Effector CD4-positive, alpha-beta T cell (primary cell): ENCODE results near the gene PLAGL2.
"Not testable (repeated sequence)": the region's sequence is repeated elsewhere in the genome, so short reads cannot be mapped to it uniquely, and the experiment has no call there.

Source experiments
- DNase-seq: peaks from one replicate; pipeline ENCODE4 v3.0.0-alpha.2; 2020

PLAGL2 gene

DNA sequence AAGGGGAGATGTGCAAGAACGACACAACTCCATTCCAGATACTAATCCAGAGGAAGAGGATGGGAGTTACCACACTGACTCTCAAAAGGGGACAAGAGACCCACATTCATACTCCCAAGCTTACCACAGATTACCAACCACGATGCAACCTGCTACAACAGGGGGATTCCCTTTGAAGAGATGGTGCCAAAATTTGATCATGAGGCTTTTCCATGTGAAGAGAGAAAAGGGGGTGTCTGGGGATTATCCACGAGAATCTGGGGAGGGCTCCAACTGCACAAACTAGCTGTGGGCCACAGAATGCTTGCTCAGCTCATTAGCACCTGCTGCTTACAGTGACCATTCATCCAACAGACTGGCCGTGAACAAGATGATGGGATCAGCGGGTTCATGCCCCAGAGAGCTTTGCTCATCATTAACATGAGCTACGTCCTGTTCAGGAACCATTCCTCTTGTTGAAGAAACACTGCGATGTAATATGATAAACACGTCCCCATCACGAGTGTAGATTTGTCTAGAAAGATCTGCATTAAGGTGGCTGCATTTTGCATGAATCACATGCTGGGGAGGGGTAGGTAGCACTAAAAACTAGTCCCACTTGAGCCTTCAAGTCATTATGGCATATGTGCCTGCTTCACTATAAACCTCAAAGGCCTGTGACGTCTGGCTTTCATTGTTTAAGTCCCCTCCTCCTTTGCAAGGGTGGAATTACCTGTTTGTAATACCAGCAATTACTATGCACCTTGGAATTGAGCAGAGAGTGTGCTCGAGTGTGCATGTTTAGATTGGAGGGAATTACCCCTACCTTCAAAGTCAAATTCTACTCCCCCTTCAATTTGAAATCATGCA, 4.0 kb downstream of the PLAGL2 start:
- DNase-seq, result no peak

DNA sequence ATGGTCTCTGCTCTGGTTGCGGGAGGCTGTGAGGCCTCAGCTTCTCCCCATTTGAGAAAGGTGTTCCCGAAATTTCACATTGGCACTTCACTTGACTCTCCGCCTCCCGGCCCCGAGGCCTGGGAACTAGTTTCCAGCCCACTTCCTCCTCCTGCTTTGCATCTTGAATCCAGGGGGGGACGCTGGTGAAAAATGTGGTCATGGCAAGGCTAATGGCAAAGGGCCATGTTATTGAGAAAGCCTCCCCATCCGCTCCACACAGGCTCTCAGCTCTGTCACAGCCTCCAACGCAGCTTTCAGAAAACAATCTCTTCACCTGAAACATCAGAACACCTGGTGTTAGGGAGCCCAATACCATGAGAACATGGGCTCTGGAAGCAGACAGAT, 5.6 kb downstream of the PLAGL2 start:
- no peak for DNase-seq

DNA sequence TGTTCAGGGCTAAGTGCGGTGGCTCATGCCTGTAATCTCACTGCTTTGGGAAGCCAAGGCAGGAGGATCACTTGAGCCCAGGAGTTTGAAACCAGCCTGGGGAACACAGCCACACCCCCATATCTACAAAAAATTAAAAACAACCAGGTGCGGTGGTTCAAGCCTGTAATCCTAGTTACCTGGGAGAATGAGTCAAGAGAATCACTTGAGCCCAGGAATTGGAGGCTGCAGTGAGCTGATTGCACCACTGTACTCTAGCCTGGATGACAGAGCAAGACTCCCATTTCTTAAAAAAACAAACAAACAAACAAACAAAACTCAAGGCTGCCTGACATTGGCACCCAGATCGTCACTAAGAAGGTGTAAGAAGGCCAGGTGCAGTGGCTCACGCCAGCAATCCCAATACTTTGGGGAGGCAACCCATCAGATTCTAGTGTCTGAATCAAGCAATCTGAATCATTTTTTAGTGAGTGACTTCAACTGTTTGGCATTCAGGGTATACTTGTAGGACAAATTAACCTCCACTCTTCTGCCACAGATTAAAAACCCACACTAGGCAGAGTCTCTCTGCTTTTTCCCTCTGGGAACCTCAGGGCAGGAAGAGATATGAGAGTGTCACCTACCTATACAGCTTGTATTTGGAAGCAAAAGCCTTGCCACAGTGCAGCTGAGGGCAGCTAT, 6.1 kb downstream of the PLAGL2 start:
- DNase-seq, result no peak

DNA sequence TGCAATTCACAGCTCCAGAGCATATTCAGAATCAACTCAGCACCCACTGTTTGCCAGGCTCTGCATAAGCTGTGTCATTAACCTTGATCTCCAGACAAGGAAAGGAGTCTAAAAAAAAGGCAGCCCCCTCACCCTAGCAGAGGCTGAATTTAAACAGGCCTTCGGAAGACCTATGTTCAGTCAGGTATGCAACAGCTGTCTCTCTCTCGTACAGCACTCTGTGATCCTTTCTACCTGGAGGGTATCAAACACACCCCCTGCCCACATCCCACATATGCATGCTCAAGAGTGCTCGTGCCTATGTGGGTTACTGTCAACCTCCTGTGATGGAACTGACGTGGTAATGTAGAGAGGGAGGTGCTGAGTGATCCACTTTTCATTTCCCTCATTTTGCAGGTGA, 8.5 kb downstream of the PLAGL2 start:
- no peak for DNase-seq

DNA sequence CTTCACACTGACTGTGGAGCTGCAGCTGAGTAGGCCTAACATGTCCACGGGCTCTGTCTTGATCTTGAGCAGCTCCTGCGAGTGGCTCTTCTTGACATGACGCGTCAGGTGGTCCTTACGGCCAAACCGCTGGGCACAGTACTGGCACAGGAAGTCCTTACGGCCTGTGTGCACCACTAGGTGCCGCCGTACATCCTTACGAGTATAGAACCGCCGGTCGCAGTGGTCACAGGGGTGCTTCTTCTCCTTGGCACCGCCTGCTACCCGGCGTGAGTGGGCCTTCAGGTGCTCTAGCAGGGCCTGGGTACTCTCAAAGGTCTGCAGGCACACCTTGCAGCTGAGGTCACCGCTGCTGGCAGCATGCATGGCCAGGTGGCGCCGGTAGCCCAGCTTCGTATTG, 10.4 kb downstream of the PLAGL2 start:
- DNase-seq, result not testable (repeated sequence)

DNA sequence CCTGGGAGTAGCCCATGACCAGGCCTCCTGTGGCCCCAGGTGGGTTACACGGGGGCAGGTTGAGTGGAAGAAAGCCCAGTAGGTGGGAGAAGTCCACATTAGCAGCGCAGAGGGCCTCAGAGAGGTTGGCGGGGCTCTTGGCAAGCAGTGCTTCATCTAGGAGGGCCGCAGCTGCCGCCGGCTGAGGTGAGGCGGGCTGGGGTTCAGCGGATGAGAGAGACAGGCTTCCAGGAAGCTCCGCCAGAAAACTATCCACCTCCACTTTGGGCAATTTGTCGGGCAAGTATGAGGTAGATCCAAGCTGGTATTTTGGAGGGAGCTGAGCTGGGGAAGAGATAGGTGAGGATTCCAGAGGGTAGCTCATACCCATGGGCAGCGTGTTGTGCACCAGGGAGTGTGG, 10.9 kb downstream of the PLAGL2 start:
- not testable (repeated sequence) for DNase-seq

DNA sequence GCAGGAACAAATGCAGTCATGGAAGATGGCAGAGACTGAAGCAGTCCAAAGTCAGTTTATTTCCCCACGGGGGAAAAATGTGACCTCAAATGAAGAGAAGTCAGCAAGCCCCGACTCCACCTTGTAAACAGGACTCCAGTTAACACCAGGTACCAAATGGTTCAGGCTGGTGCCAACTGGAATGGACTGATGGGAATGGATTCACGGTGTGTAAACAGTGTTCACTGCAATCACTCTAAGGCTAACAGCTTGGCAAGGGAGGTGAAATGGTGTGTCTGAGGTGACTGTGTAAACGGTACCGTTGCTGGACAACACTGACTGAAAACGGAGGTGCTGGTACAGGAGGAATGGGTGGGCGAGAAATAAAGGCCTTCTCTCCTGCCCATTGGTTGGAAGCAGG, 12.0 kb downstream of the PLAGL2 start:
- no peak for DNase-seq

DNA sequence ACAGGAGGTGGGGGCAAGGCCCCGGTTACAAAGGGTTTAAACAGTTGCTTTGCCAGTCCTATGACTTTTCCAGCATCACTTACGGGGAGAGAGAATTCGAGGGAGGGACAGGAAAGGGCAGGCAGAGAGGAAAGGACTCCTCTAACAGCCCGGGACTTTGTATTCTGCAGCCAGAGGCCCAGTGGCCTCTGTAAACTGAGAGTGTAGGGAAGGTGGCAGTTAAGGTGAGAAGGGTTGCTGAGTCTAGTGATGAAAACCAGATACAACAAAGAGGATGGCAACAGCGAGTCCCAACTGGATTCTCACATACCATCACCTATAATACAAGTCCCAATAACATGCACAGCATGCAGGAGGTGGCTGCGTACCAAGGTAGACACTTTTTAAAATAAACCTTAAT, 13.5 kb downstream of the PLAGL2 start:
- DNase-seq, result no peak

DNA sequence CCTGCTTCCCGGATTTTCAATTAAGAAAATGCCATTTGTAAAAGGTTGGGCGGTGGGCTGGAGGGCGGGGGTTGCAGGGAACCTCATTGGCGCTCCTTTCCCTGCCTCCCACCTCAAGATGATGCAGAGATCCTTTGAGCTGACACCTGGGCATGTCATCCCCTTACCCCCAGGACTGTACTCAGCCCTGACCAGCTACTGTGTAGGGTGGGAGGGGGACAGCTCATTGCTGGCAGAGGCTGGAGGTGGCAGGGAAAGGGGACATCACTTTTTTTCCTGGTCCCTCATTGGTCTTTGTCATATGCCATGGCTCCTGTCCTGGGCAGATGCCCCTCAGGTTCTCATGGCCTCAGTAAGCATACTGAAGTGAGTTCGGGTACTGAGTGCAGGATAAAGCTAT, 14.2 kb downstream of the PLAGL2 start:
- DNase-seq, result not testable (repeated sequence)

DNA sequence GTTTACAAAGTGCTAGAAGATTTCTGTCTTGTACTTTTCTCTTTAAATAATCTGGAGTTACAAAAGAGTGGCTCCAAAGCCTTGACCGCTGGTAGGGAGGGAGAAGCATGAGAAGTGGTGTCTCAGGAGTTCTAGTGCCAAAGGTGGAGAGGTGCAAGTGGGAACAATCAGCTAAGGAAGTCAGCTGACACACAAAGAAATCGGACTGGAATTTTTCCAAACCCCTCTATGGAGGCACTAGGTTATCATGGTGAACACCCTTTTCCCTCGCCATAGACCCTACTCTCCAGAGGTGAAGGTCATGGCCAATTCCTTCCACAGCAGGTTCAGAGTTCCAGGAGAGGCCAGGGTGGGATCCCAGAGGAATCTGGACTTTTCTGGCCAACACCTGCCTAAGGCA, 14.8 kb downstream of the PLAGL2 start:
- no peak for DNase-seq

DNA sequence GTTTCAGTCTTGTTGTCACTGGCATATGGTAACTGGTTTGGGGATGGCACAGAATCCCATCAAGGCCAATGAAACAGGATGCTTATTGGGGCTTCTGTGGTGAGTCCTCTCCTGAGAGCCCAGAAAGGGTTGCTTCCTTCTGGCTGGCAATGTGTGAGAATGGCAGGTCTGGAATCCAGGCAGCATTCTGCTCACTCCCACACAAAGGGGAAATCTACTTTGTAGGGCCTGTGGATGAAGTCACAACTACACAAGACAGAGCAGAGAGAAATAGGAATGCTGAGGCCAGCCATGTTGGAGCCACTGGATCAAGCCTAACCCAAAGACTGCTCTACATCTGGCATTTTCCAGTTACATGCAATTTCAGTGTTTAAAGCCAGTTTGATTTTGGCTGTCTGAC, 15.7 kb downstream of the PLAGL2 start:
- DNase-seq, result no peak

DNA sequence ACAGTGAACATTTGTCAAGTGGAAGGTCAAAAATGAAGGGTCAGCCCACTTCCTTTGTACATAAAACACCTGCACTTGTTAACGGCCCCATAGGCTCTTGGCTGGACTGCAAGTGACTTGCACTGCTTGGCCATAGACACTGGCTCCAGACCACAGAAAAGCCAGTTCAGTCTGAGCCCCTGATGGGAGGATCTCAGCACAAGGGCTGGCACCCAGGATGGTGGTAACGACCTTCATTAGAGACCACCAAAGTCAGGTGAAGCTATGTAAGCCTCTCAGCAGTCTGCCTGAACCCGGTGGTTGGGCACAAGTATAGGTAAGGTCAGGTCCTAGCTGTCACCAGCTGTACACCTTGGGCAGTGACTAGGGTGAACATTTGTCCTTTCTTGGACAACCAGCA, 16.1 kb downstream of the PLAGL2 start:
- no peak for DNase-seq

DNA sequence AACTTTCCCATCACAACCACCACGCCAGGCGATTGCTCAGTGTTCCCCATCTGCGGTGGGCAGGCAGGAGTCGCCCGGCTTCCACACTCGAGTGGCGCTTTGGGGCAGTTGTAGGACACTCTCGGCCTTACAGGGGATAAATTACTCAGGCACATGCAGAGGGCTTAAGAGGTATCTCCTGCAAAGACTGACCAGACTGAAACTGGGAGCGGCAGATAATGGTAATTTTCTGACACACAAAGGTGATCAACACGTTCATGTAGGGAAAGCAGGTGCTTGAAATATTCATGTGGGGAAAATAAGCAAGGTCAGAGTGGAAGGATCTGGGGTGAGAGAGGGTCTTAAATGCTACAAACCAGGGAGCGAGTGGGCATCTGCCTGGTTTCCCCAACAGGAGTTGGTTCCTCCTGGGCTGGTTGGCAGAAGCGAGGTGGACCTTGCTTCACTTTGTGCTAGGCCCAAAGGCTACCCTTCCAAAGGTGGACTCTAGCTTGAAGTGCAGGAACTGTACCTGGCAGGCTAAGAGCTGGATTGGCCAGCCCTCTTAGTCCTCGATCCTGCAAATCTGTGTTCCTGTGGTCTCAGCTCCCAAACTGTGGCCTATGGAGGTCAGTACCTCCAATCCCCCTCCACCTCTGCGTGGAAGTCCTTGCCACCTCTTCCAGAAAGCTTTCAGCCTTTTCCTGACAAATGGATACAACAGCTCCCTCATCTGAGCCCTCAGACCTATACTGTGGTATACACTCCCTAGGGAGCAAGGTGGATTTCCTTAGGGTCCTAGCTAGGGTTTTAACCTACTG, 16.7 kb downstream of the PLAGL2 start:
- DNase-seq, result no peak

DNA sequence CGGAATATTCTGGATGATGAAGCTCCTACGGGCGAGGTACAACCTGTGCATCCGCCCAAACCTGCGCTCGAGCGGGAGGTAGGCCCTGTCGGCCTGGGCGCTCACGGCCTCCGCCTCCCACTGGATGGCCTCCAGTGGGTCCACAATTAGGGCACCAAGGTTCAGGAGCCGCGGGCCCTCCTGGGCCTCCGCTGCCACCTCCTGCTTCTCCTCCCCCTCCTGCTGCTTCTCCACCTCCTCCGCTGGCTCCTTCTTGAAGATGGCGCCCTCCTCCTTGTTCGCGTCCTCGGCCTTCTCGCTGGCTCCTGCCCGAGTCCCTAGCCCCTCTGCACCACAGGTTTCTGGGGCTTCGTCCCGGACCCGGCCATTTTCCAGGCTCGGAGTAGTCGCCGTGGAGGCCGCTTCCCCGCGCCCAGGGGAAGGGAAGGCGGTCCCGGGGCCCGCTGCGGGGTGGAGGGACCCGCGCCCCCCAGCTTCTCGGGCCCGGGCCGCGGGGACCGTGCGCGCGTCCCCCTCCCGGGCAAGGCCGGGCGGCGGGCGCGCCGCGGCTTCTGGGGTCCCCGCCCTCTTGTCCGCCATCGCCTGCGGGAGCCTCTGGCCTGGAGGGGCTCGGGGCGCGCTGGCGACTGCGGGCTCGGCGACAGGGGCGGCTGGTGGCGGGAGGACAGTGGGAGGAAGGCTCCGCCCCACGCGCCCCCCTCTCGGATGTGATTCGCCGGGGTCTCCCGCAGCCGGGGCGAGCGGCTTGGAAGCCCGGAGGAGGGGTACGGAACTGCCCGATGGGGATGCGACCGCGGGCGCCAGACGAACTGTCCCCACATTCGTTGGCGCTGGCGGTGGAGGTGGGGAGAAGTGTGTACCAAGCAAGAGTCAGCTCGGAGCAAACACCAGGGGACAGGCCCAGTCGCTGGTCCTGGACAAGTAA, 17.6 kb downstream of the PLAGL2 start:
- DNase-seq, result peak; percentile 26

DNA sequence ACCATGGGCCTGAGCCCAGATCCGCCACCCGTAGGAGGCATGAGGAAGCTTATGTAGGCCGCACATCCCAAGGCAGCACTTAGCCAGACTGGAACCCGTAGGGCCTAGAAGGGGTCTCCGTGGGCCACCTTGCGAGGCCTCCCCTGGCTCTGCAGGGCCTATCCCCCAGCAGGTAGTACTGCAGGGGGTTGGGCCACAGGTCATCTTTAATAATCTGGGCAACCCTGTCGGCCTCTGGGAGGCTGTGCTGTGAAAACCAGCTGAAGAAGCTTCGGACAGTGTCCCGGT, 18.5 kb downstream of the PLAGL2 start:
- no peak for DNase-seq

DNA sequence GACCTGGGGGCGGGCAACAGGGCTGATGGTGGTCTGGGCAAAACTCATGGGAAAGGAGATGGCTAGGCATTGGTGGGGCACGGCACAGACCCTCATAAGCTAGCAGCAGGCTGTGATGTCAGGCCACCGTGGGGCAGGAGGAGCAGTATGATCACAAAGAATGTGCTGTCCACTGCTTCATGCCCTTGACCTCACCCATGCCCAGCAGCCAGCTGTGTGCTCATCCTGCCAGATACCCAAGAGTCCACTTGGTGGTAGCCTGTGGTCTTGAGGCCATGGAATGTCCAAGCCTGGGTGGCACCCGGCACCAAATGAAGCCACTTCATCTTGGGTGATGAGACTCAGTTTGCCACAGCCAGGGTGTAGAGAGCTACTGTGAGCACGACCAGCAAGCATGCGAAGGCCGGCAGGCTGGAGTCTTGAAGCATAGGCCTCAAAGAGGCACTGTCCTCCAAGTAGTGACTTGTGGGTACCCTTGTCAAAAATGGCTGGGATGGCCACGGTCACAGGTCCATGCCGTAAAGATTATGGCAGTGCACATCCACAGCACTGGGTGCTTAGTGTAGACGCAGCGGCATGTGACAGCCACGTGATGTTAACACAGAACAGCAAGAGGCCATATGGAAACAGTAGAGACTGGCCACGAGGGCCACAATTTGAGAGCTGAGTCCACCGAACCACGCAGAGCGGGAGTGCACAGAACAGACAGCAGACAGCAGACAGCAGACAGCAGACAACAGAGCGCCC, 19.0 kb downstream of the PLAGL2 start:
- DNase-seq, result no peak

DNA sequence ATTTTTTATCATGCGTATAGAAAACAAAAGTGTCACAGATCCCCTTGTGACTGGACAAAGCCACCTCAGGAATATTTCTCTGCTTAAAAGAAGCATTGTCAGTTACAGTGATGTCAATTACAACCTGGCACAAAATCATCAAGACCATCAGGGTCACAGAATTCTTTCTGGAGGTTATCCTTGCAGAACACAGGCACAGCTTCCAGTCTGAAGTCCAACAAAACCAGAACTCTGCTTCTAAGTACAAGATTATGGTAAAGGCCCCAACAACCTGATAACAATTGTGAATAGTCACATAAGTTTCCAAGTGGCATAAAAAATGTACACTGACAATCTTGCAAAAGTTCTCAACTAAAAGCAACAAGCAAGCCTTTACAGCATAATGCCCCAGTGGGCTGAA, 21.0 kb downstream of the PLAGL2 start:
- DNase-seq, result no peak

DNA sequence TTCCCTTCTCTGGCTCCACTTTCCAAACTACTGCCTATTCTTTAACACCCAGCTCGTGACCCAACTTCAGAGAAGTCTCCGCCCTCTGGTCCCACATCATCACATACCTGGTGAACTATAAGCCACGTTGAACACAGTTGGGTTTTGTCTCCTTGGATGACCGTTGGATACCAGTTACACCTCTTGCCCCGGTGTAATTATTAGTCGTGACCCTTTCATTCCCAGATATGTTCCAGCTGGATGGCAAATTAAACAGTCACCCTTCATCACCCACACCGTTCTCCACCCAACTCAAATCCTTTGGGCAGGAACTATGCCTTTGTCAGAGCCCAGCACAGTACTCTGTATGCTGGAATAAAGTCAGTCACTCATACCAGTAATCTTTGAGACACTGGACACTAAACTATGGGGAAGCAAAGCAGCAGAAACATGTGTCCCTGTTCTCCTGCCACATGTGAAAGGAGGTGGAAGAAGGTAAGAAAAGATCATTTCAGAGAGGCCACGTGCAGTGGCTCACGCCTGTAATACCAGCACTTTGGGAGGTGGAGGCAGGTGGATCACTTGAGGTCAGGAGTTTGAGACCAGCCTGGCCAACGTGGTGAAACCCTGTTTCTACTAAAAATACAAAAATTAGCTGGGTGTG, 22.5 kb downstream of the PLAGL2 start:
- DNase-seq, result no peak

DNA sequence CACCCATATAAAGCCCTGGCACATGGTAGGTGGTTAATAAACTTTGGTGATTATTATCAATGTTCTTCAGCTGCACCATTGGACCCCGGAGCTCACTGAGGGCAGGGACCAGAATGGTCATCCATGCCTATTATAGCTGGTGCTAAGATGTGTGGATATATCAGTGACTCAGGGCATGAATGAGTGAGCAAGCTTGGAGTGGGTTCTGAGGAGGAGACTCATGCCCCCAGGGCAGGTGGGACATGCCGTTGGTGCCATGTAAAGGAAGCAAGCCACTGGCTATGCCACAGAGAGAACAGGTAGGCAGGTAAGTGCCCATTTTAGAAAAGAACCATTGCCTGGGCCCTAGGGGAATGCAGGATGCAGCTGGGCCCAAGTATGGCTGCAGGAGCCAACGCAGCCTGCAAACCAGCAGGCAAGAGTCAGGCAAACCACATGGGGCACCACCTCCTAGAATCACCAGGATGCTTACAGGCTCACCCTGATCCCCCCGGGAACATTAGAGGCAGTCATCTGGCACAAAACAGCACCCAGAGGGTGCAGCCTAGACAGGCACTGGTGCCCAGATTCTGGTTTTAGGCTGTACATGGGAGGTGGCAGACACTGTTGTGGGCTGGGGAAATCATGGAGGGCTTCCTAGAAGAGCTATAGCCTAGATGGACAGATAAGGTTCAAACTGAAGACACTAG, 23.5 kb downstream of the PLAGL2 start:
- no peak for DNase-seq

DNA sequence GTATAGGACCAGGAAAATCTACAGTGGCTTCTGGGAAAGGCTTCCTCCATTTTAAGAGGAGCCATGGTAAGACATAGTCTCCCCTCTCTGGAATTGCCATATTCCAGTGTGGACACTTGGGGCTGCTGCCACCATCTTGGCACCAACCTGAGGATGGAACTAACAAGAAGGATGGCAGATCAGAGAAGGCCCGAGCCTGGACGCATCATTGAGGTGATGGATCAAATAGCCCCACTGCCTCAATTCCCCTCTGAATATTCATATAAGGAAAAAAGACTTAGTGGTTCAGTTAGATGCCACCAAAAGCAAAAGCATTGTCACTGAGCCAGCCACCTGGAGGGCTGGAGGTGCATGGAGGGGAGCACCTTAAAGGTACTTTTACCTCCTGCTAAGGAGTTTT, 25.9 kb downstream of the PLAGL2 start:
- no peak for DNase-seq

DNA sequence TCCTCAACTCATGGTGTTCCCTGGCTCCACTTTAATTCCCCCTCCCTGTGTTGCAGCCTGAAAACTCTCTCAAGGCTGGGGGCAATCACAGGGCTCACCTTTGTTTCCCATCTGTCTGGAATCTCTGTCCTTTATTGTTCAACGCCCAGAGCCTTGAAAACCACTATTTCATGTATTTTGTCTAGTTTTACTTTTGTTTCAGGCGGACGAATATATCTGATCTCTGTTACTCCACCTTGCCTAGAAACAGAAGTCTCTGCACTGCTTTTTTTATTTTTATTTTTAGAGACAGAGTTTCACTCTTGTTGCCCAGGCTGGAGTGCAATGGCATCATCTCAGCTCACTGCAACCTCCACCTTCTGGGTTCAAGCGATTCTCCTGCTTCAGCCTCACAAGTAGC, 27.6 kb downstream of the PLAGL2 start:
- no peak for DNase-seq
